NCI-H345 treated with DMSO at 0.1 percent for 48 hours (cell line): Measurements from ENCODE around the gene OR4M1.
"Not testable (repeated sequence)": the region's sequence is repeated elsewhere in the genome, so short reads cannot be mapped to it uniquely, and the experiment has no call there.

Experiments
- DNase-seq: peaks from one replicate; lab custom pipeline; 2025; ENCODE audit not compliant: unreplicated experiment; lab: John Stamatoyannopoulos, UW

Gene OR4M1, protein sequence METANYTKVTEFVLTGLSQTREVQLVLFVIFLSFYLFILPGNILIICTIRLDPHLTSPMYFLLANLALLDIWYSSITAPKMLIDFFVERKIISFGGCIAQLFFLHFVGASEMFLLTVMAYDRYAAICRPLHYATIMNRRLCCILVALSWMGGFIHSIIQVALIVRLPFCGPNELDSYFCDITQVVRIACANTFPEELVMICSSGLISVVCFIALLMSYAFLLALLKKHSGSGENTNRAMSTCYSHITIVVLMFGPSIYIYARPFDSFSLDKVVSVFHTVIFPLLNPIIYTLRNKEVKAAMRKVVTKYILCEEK

DNA sequence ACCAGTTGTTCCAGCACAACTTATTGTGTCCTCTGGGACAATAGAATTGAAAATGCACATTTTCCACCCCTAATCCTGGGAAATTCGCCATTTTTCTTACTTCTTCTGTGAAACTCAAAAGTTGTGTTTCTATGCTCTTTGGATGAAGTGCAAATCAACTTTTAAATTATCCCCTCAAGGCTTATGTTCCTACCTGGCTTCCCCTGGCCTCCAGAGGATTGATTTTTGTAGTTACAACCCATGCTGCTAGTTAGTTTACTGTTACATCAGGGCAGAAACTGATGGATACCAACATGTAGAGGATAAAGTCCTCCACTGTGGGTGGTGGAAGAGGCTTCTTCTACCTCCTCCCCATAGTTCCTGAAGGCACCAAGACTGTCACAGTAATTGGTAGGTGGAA lies at the start of gene OR4M1:
TSS of gene OR4M1 (plus strand) at position 301 of the 400 bp plus-strand sequence. CDS start 6,819 bp downstream, outside the sequence.
- not testable (repeated sequence) for DNase-seq

DNA sequence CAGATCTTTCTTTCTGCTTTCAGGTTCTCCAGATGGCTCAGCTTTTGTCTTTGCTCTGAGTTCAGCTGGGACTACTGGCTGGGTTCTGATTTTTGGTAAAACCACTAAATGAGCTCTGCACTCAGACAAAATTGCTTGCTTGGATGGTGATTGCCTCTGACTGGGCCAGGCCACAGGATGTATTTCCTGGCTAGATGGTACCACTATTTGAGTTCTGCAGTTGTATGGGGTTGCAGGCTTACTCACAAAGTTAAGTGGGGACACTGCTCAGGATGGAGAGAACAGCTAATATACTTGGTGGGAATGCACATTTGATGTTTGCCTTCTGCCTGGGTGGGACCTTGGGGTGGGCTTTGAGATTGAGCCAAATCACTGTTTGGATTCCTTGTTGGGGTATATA lies 43.9 kb upstream of the OR4M1 start:
- no peak for DNase-seq

DNA sequence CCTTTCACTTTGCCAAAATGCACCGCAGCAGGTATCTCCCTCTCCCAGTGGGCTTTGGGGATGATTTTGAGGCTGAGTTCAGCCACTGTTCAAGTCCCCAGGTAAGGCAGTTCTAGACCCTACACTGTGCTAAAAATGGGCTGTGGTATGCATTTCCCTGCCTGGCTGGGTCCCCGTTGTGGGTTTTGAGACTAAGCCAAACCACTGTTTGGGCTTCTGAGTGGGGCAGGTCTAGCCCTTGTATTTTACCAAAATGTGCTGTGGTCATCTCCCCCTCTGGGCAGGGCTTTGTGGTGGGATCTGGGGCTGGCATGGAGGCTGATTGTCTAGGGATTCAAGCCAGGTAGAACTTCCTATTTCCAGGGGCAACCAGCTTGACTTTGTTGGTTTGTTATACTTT lies 43.5 kb upstream of the OR4M1 start:
- DNase-seq = no peak

DNA sequence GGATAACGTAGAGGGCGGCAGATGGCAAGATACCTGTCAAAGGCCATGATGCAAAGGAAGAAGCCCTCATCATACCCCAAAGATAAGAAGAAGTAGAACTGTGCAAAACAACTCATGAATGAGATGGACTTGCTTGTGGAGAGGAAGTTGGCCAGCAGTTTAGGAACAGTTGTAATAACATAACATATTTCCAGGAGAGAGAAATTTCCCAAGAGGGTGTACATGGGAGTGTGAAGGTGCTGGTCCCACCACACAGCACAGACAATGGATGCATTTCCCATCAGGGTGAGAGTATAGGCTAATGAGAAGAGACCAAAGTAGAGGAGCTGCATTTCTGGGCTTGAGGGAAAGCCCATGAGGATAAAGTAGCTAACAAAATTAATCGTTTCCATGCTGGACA lies 39.4 kb upstream of the OR4M1 start:
- not testable (repeated sequence) for DNase-seq

DNA sequence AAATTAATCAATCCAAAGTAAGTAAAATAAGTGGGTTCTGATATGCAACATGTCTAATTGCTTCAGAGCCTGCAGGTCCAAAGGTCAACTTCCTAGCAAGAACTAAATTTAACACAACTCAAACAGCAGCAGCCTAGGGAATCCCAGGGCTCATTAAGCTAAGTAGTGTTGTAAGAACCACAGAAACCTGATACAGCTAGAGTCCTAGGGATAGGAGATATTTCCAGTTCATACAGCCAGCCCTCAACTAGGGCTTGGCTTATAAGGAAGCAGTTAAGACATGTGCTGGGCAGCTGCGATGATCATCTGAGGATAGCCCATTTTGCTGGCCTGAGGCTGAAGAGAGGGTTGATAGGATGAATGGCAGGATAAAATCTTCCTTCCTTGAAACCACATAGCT lies 30.0 kb upstream of the OR4M1 start, which contains the start of gene OR4Q3:
TSS of gene OR4Q3 (plus strand) at position 316 of the 400 bp plus-strand sequence.
- no peak for DNase-seq

DNA sequence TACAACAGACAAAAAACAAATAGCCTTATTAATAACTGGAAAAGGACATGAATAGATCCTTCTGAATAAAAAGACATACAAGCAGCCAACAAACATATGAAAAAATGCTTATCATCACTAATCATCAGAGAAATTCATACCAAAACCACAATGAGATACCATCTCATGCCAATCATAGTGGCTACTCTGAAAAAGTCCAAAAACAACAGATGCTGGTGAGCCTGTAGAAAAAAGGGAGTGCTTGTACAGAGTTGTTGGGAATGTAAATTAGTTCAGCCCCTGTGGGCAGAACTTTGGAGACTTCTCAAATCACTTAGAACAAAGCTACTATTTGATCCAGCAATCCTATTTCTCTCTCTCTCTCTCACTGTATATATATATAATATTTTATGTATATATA lies 21.0 kb upstream of the OR4M1 start:
- not testable (repeated sequence) for DNase-seq

DNA sequence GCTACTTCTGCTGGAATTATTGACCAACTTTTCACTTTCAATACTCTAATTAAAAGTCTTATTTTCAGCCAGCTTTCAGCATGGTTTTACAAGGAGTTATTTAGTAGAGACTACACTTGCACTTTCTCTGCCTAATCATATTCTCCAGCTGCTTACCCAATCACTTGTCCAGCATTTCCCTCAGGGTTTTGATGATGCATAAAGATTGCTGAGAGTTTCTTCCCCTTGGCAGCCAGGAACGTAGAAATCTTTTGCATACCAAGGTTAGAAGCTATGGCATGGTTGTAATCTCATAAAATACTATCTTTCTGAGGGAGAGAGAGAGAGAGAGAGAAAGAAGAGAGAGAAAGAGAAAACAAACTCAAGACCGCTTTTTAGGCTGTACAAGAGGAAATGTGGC lies 19.1 kb upstream of the OR4M1 start:
- no peak for DNase-seq

DNA sequence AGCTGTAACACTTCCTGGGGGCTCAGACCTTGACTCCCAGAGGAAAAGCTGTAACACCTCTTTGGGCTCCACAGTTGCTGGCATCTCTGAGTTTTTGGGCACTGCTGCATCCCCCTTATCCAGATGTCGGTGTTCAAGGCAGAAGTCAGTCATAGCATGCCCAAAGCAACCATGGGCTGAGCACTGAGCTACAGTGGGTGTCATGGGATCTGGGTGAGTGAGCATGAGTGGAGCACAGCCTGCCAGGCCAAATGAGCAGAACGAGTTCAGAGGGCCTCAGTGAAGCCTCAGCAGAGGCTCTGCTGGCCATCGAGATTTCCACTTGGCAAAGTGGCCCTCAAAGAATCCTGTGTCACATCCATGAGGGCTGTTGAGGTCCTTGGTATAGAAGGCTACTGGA lies 1.8 kb upstream of the OR4M1 start:
- not testable (repeated sequence) for DNase-seq

DNA sequence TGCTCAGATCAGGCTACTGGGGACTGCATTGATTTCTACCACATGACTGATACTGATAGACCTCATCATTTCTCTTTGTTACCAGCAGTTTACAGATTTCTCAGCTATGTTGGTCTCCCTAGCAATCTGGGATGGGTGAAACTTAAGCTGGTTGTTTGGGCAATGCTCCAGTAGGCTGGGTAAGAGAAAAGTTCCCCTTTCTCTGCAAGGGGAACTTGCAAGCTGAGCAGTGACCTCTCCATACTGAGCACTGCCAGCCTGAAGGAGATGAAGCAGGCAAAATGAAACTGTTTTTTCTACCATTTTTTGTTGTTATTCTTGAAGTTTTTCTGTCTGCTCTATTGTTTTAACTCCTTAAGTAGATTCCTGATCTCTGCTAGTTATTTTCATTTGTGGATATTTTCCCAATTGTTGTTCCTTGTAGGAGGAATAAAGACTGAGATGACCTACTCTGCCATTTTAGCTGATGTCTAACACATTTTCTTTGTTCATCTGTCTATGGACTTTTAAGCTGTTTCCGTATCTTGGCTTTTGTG lies 1.3 kb upstream of the OR4M1 start:
- DNase-seq = no peak

DNA sequence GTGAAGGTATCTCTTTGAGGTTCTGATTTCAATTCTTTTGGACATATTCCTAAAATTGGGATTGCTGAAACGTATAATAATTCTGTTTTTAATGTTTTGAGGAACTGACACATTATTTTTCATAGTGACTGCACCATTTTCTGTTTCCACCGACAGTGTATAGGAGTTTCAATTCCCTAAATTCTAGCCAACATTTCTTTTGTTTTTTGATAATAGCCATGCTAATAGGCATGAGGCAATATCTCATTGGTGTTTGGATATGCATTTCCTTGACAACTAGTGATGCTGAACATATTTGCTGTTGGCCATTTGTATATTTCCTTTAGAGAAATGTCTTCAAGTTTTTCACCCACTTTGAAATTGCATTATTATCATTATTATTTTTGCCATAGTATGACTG lies 850 bp upstream of the OR4M1 start:
- DNase-seq = not testable (repeated sequence)

DNA sequence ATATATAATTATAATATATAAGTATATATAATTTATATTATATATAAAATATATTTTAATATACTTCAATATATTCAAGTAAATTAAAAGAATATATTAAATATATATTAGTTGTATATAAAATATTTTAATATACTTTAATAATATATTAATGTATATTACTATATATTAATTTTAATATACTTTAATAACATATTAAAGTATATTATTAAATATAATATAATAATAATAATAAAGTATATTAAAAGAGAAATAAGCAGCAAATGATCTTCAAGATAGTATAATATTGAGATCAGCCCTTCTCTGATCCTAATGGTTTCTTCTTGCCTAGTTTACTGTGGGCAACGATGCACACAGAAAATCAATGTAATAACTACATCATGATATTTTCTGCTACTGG lies 2.3 kb downstream of the OR4M1 start:
- no peak for DNase-seq

DNA sequence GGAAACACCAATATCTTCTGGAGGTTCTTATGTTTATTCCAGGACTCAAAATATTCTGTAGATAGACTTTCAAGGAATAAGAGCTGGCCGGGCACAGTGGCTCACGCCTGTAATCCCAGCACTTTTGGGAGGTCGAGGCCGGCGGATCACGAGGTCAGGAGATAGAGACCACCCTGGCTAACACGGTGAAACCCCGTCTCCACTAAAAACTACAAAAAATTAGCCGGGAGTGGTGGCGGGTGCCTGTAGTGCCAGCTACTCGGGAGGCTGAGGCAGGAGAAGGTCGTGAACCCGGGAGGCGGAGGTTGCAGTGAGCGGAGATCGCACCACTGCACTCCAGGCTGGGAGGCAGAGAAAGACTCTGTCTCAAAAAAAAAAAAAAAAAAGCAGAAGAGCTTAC lies 12.5 kb downstream of the OR4M1 start:
- not testable (repeated sequence) for DNase-seq

DNA sequence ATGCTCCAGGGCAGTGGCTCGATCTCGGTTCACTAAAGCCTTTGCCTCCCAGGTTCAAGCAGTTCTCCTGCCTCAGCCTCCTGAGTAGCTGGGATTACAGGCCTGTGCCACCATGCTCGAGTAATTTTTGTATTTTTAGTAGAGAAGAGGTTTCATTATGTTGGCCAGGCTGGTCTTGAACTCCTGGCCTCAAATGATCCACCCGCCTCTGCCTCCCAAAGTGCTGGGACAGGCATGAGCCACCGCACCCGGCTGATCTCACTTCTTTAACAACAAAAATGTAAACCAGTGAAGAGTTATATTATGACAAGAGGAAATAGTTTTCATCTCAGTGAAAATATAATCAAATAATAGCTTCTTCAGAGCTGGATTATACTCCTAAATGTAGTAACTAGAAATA lies 14.0 kb downstream of the OR4M1 start:
- DNase-seq = not testable (repeated sequence)

DNA sequence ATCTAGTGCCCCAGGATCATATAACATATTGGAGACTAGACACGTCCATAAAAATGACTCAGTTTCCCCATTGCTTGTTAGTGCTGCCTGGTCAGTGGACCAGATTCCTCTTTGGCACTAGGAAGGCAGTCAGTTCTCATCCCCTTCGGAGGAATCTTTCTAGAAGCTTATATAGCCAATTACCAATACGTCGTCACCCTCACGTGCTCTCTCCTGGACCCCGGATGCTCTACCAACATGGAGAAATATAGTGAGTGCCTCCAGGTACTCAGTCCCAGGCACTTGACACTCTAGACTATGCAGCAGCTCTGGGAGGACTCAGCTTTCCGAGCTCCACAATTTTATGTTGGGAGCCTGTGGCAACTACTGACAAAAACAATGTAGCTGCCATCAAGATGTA lies 14.8 kb downstream of the OR4M1 start:
- not testable (repeated sequence) for DNase-seq

DNA sequence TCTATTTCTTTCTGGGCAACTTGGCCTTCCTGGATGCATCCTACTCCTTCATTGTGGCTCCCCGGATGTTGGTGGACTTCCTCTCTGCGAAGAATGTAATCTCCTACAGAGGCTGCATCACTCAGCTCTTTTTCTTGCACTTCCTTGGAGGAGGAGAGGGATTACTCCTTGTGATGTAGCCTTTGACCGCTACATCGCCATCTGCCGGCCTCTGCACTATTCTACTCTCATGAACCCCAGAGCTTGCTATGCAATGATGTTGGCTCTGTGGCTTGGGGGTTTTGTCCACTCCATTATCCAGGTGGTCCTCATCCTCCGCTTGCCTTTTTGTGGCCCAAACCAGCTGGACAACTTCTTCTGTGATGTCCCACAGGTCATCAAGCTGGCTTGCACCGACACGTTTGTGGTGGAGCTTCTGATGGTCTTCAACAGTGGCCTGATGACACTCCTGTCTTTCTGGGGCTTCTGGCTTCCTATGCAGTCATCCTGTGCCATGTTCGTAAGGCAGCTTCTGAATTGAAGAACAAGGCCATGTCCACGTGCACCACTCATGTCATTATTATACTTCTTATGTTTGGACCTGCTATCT lies 23.3 kb downstream of the OR4M1 start:
- not testable (repeated sequence) for DNase-seq

DNA sequence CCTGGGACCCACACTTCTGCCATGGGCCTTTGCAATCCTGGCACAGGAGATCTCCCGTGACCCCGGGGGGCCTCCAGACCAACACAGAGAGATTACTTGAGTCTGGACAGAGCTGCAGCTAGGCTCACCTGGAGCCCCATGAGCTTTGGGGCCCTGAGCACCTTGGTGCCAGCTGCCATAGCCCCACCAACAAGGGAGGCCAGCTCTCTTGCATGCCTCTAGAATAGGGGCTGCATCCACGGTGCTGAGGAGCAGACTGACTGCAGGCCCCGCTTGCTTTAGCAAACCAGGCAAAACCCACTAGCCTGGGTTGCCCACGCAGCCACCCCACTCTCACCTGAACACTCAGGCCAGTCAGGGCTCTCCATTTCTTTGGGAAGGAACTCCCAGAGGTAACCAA lies 26.6 kb downstream of the OR4M1 start:
- no peak for DNase-seq

DNA sequence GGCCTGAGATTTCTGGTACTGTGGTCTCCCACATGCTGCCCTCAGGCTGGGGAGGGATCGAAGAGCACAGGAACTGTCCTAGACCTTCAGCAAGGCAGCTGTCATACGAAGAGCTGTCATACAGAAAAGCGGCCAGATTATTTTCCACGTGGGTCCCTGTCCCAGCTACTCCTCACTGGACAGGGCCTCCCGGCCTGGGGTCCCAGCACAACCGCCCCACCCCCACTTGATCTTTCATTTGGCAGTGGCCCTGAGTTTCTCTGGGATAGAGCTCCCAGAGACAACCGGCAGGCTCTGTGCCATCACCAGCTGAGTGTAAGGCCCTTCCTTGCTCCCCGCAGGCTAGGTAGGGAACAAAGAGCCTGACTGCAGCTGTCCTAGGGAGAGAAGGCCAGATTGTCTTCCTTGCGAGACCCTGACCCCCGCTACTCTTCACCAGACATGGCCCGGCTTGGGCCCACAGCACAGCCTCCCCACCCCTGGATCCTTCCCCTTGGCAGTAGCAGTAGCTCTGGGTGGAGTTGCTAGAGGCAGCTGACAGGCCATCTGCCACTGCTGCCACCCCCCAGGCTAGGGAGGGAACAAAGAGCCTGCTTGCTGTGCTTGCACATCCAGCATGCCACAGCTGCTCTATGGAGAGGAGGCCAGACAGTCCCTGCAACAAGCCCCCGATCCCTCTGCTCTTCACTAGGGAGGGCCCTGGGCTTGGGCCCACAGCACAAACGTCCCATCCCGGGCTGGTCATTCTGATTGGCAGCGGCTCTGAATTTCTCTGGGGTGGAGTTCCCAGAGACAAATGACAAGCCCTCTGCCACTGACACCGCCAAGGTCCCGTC lies 27.2 kb downstream of the OR4M1 start:
- DNase-seq = no peak

DNA sequence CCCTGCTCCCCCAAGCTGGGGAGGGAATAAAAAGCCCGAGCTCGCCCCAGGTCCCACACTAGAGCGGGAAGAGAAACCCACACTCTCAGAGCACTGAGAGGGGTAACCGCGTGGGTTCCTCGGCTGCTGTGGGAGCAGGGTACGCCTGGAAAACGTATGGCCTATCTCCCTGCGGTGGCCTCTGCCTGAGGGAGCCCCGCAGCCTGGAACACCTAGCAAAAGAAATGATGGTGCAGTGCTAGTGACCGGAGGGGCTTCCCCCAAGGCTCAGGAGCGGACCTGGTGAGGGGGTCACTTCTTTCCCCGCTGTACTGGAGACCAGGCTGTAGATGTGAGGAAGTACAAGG lies 27.8 kb downstream of the OR4M1 start:
- no peak for DNase-seq

DNA sequence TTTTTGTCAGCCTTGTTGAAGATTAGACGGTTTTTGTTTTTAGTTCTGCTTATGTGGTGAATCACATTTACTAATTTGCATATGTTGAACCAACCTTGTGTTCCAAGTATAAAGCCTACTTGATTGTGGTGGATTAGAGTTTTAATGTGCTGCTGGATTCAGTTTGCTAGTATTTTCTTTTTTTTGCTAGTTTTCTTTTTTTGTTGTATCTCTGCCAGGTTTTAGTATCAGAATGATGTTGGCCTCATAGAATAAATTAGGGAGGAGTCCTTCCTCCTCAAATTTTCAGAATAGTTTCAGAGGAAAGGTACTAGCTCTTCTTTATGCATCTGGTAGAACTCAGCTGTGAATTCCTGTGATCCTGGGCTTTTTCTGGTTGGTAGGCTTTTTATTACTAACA lies 30.2 kb downstream of the OR4M1 start, which contains the start of gene OR4N2:
TSS of gene OR4N2 (plus strand) at position 301 of the 400 bp plus-strand sequence. CDS start 23,679 bp downstream, outside the sequence.
- DNase-seq = not testable (repeated sequence)

DNA sequence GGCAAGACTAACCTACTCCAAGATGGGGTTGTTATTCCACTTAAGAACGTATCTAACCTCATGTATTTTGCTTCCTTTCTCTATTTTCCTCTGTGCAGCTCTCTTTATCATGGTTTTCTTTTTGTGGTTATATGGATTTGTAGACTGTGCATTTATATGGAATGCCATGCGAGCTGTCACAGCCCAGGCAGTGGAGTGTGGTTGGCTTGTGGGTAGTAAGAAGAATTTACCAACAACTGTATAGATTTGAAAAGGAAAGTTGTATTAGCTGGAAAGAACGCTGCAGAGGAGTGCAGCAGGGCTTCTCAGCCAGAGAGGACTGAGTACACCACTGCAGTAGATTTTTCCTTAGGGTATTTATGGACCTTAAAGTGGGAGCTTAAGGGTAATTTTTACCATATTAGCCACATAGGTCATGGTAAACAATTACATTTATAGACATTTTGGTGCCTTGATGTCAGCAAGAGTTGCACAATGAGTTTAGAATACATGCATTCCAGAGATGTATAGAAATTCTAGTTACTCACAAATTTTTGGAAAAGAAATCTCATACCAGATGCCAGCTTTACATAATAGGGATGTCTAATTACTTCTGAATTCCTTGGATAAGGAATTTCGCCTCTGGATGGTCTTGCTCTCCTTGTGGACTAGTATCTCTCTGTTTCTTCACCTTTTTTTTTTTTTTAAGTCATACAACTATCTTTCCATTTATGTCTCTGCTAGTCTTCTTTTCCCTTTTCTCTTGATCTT lies 40.0 kb downstream of the OR4M1 start:
- not testable (repeated sequence) for DNase-seq

DNA sequence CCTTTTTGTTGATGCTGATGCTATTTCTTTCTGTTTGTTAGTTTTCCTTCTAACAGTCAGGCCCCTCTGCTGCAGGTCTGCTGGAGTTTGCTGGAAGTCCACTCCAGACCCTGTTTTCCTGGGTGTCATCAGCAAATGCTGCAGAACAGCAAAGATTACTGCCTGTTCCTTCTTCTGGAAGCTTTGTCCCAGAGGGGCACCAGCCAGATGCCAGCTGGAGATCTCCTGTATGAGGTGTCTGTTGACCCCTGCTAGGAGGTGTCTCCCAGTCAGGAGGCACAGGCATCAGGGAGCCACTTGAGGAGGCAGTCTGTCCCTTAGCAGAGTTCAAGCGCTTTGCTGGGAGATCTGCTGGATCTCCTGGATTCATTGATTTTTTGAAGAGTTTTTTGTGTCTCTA lies 46.6 kb downstream of the OR4M1 start:
- not testable (repeated sequence) for DNase-seq
